ENCODE data around the gene PDE3A.

PDE3A gene

DNA sequence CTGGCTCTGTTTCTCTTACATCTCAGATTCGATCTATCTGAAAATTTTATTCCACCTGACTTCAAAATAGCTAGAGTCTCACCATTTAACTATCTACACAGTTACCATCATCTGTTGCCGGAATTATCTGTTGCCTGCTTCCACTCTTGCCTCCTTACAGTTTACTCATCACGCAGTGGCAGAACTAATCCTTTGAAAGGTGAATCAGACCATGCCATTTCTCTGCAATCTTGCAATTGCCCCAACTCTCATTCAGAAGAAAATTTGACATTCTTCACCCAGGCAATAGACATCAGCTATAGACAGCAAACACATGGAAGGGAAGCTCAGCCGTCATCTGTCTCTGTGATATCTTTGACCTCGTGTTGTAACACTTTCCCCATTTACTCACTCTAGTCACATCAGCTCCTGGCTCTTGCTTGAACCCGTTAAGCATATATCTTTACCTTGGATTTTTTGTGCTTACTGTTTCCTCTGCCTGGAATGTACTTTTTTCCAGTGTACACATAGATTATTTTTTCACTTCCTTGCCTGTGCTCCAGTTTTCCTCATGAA is 85.5 kb downstream of the PDE3A start:
- DNase-seq (no peak), ATAC-seq (no peak)
- Mint-ChIP-seq H3K9me3 (no peaks in the 10 kb centered on the region), H3K4me3 (no peak overlapping the region), H3K27ac (no peak overlapping the region), H3K4me1 (no peaks in the 10 kb centered on the region), H3K27me3 (no peaks in the 10 kb centered on the region)

DNA sequence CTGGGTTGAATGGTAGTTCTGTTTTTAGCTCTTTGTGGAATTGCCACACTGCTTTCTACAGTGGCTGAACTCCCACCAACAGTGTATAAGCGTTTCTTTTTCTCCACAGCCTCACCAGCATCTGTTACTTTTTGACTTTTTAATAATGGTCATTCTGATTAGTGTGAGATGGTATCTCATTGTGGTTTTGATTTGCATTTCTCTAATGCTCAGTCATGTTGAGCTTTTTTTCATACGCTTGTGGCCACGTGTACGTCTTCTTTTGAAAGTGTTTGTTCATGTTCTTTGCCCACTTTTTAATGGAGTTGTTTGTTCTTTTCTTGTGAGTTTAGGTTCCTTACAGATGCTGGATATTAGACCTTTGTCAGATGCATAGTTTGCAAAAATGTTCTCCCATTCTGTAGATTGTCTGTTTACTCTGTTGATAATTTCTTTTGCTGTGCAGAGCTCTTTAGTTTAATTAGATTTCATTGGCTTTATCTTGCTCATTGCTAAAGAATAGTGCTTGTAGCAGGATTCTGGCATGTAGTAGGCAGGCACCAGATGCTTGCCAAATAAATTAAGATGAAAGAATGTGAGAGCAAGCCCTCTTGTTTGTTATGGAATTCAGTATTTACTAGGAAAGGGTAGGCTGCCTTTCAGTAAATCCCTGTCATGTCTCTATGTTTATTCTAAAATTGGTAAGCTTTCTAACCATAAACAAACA is 86.8 kb downstream of the PDE3A start:
- H3K27me3 Mint-ChIP-seq: no peaks in the 10 kb centered on the region
- no peak overlapping the region for H3K4me3 Mint-ChIP-seq
- H3K9me3 Mint-ChIP-seq: no peaks in the 10 kb centered on the region
- ATAC-seq (no peak), DNase-seq (no peak)
- H3K27ac Mint-ChIP-seq: no peak overlapping the region
- no peaks in the 10 kb centered on the region for H3K4me1 Mint-ChIP-seq

DNA sequence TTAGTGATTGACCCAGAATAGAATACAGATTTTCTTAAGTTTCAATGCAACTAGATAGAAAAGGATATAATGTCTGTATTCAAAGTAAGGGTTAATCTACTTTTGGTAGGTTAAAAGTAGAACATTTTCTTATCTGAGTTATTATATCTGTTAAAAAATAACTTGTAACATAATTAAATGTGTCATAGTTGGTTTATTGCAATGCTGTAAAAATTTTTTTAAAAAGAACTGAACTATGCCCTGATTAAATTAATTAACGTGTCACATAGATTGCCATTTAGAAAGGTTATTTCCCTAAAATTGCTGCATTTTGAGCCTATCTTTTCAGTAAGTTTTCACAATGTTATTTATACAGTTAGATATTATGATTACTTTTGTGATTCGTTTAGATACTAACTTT is 89.2 kb downstream of the PDE3A start:
- ATAC-seq: no peak
- no peak overlapping the region for H3K27ac Mint-ChIP-seq
- no peaks in the 10 kb centered on the region for H3K4me1 Mint-ChIP-seq
- no peaks in the 10 kb centered on the region for H3K27me3 Mint-ChIP-seq
- no peak overlapping the region for H3K4me3 Mint-ChIP-seq
- no peaks in the 10 kb centered on the region for H3K9me3 Mint-ChIP-seq
- DNase-seq: no peak

GRCh38 chr12:20458011-20458410 is 89.7 kb downstream of the PDE3A start:
- no peak overlapping the region for H3K4me3 Mint-ChIP-seq
- no peak for ATAC-seq
- H3K9me3 Mint-ChIP-seq: no peaks in the 10 kb centered on the region
- DNase-seq: no peak
- H3K4me1 Mint-ChIP-seq: no peaks in the 10 kb centered on the region
- no peaks in the 10 kb centered on the region for H3K27me3 Mint-ChIP-seq
- H3K27ac Mint-ChIP-seq: no peak overlapping the region

DNA sequence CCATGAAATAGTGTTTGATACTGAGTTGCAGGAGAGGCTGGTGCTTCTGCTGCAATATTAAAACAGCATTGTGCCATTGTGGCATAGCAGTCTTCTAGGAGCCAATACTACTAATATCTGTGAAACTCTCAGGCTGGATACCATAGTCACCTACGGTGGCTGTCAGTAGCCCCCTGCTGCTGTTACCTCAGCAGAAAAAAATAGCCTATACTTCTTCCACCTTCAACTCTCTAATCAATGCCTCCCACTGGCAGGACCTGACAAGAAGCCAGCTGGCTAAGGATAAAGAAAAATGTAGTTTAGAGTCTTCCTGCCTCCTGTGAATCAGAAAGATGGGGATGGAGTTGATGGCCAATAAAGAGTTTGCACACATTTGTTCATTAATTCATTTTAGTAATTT is 91.6 kb downstream of the PDE3A start:
- Mint-ChIP-seq H3K4me1 (no peaks in the 10 kb centered on the region), H3K9me3 (no peaks in the 10 kb centered on the region), H3K4me3 (no peak overlapping the region), H3K27me3 (no peaks in the 10 kb centered on the region), H3K27ac (no peak overlapping the region)
- ATAC-seq (no peak), DNase-seq (no peak)

GRCh38 chr12:20460956-20461355 is 92.6 kb downstream of the PDE3A start:
- Mint-ChIP-seq H3K4me1 (no peaks in the 10 kb centered on the region), H3K9me3 (no peaks in the 10 kb centered on the region), H3K27me3 (no peaks in the 10 kb centered on the region), H3K4me3 (no peak overlapping the region), H3K27ac (no peak overlapping the region)
- DNase-seq (no peak), ATAC-seq (no peak)

DNA sequence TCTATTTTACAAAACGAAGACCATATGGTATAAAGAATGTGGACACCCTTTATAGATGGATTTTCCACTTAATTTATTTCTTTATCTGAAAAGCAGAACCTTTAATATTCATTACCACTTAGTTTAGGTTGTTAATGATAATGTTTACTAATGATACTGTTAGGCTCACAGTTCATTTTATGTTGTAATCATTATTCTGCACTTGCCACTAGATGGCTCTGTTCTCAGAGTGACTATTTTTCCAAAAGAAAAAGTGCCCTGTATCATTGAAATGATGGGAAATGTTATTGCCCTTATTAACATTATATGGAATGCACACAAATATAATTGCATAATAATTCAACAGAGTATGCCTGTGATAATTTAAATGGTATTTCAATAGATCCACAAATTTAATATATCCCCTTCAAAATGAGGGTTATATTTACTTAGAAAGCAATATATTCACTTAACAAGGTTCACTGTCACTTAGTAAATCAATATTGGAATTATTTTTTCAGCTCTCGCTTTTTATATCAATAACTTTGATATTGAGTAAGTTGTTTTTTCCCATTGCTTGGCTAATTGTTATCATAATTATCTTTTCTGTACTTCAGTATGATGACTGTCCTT is 95.7 kb downstream of the PDE3A start:
- no peak overlapping the region for H3K4me3 Mint-ChIP-seq
- ATAC-seq (no peak), DNase-seq (no peak)
- no peaks in the 10 kb centered on the region for H3K9me3 Mint-ChIP-seq
- no peaks in the 10 kb centered on the region for H3K4me1 Mint-ChIP-seq
- no peaks in the 10 kb centered on the region for H3K27me3 Mint-ChIP-seq
- H3K27ac Mint-ChIP-seq: no peak overlapping the region

DNA sequence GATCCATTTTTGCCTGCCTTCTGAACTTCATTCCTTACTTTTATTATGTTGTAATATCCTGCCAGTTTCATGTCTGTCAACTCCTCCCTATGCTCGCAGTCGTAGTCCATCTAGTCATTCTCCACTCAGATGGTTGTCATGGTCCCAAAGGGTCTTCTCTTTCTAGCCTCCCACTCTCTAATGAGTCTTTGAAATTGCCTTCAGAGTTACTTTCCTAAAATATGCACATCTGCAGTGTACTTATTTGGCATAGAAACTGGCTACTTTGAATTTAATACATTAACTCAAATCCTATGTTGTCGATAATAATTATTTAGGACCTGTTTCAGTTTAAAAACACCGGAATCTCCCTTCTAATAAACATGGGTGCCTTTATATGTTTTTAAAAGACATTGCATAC is 101.0 kb downstream of the PDE3A start:
- ATAC-seq (no peak), DNase-seq (no peak)
- Mint-ChIP-seq H3K9me3 (no peaks in the 10 kb centered on the region), H3K4me1 (no peaks in the 10 kb centered on the region), H3K4me3 (no peak overlapping the region), H3K27me3 (no peaks in the 10 kb centered on the region), H3K27ac (no peak overlapping the region)

DNA sequence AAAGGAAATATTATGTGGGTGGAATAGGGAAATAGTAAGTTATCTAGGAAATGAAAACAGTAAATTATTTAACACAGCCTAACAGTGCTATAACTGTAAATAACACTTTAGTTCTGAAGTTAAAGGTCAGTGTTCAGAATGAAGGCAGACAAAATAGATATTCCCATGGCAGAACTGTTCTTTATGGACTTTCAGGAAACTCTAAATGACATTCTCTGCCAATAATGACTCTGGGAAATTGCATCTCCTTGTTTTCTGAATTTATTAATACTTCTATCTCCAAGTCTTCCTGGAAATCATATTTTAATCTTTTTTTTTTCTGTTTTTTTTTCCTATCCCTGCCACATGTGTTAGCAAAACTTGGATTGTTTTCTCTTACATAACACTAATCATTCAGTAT is 101.4 kb downstream of the PDE3A start:
- DNase-seq: no peak
- no peaks in the 10 kb centered on the region for H3K4me1 Mint-ChIP-seq
- no peaks in the 10 kb centered on the region for H3K9me3 Mint-ChIP-seq
- no peak for ATAC-seq
- no peak overlapping the region for H3K27ac Mint-ChIP-seq
- no peaks in the 10 kb centered on the region for H3K27me3 Mint-ChIP-seq
- no peak overlapping the region for H3K4me3 Mint-ChIP-seq

- Mint-ChIP-seq H3K9me3 (no peaks in the 10 kb centered on the region), H3K27ac (no peak overlapping the region), H3K4me3 (no peak overlapping the region), H3K4me1 (no peaks in the 10 kb centered on the region), H3K27me3 (no peaks in the 10 kb centered on the region)
- no peak for ATAC-seq
- DNase-seq: no peak
These were observed 103.9 kb downstream of the PDE3A start for GRCh38 chr12:20472102-20472782.

GRCh38 chr12:20473133-20473532 is 104.8 kb downstream of the PDE3A start:
- H3K4me1 Mint-ChIP-seq: no peaks in the 10 kb centered on the region
- no peak overlapping the region for H3K27ac Mint-ChIP-seq
- H3K27me3 Mint-ChIP-seq: no peaks in the 10 kb centered on the region
- ATAC-seq: no peak
- no peak overlapping the region for H3K4me3 Mint-ChIP-seq
- H3K9me3 Mint-ChIP-seq: no peaks in the 10 kb centered on the region
- no peak for DNase-seq

DNA sequence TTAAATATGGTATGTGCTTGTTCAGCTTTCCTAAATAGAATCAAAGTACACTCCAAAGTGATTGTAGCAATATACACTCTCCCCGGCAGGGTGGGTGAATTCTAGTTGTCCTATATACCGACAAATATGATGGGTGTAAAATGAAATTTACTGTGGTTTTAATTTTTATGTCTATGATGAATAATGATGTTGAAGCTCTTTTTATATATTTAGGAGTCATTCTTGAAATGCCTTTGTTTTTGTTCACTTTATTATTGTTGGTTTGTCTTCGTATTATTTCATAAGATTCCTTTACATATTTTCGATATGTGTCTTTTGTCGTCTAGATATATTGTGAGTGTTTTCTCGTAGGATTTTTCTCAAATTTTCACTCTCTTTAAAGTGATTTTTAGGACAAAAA is 105.7 kb downstream of the PDE3A start:
- H3K27ac Mint-ChIP-seq: no peak overlapping the region
- no peaks in the 10 kb centered on the region for H3K4me1 Mint-ChIP-seq
- H3K9me3 Mint-ChIP-seq: no peaks in the 10 kb centered on the region
- no peaks in the 10 kb centered on the region for H3K27me3 Mint-ChIP-seq
- DNase-seq: no peak
- ATAC-seq: no peak
- H3K4me3 Mint-ChIP-seq: no peak overlapping the region

- DNase-seq: no peak
- Mint-ChIP-seq H3K27ac (no peak overlapping the region), H3K4me1 (no peaks in the 10 kb centered on the region), H3K4me3 (no peak overlapping the region), H3K9me3 (no peaks in the 10 kb centered on the region), H3K27me3 (no peaks in the 10 kb centered on the region)
- no peak for ATAC-seq
These were observed 106.1 kb downstream of the PDE3A start for GRCh38 chr12:20474443-20474842.

DNA sequence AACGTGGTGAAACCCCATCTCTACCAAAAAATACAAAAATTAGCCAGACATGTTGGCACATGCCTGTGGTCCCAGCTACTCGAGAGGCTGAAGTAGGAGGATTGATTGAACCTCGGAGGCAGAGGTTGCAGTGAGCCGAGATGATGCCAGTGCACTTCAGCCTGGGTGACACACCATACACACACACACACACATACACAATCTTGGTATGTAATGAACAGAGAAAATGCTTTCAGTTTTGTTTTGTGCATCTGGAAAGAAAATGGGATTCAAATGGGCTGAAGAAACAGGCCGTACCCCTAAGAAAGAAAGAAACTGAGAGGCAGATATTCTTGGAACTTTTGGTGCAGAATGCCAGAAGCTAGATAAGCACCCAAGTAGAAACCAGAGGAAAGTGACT is 107.2 kb downstream of the PDE3A start:
- Mint-ChIP-seq H3K9me3 (no peaks in the 10 kb centered on the region), H3K27ac (no peak overlapping the region), H3K27me3 (no peaks in the 10 kb centered on the region), H3K4me3 (no peak overlapping the region), H3K4me1 (no peaks in the 10 kb centered on the region)
- DNase-seq: no peak
- no peak for ATAC-seq

DNA sequence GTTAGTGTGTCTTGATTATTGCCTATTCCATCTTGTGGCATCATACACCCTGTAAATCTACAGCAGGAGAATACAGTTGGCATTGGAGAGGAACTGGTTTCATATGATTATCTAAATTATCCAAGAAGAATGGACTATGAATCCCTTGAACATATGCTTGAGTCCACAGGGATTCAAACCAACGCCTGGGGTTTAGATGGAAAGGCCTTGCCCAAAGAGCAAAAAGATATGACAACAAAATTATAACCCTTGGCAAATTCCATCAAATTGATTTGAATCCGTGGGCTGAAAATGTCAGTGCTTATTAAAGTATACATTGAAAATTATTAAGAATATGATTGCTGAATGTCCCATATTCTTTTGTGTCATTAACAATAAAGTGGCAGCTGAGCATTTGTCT is 108.2 kb downstream of the PDE3A start:
- Mint-ChIP-seq H3K4me1 (no peaks in the 10 kb centered on the region), H3K27ac (no peak overlapping the region), H3K9me3 (no peaks in the 10 kb centered on the region), H3K4me3 (no peak overlapping the region), H3K27me3 (no peaks in the 10 kb centered on the region)
- DNase-seq (no peak), ATAC-seq (no peak)

DNA sequence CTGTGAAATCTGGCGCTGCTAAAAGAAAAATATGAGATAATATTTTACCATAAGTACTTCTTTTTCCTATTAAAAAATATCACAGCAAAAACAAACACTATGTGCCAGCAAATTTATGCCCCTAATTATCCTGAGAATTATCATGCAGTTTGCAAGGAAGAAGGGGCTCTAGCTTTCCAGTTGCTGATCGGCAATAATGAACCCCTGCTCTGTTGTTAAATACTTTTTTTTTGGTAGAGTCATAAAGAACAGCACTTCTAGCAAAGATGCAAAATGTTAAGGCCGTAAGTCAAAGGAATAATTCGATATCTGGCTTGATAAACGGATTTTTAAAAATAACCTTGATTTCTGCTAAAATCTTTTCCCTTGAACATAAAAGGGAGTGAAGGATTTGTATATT is 108.9 kb downstream of the PDE3A start:
- DNase-seq (no peak), ATAC-seq (no peak)
- Mint-ChIP-seq H3K4me1 (no peaks in the 10 kb centered on the region), H3K4me3 (no peak overlapping the region), H3K9me3 (no peaks in the 10 kb centered on the region), H3K27me3 (no peaks in the 10 kb centered on the region), H3K27ac (no peak overlapping the region)

Measured in stimulated activated naive CD8-positive, alpha-beta T cell treated with anti-CD3 and anti-CD28 coated beads, Interleukin-15, amount 100 ng/mL, for 72 hours (primary cell).